ENCODE data around the gene DDT. TPM values are rescaled to one million over a fixed set of nuclear protein-coding genes. Genes with fewer than 3 reads are reported as not detected.
"Not testable (repeated sequence)": the region's sequence is repeated elsewhere in the genome, so short reads cannot be mapped to it uniquely, and the experiment has no call there.

The DDT gene
- total RNA-seq, 3 donors from 2014 or later = 151 to 232 (median 190) TPM

DNA sequence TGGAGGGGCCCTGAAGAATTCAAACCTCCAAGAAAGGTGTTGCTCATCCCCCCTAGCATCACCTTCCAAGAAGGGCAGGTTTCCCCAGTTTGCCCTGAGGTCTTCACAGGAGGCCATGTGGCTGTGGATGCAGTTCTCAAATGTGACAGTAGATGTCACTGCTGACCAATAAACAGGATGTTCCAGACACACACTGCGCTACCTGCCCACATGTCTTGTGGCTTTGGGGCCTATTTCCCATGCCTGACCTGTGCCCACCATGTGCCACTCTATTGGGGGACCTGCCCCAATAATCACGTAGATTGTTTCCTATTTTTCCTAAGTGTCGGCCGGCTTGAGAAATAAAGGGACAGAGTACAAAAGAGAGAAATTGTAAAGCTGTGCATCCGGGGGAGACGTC is 10.2 kb upstream of the DDT start:
- no peaks in the 10 kb centered on the region for H3K36me3 ChIP-seq (ENCODE audit: low read depth)
- H3K9me3 ChIP-seq = no peaks in the 10 kb centered on the region
- no peak for TF ChIP-seq CTCF (IDR thresholded peaks at IDR 0.05)
- intact Hi-C loops (cut with DNase I, micrococcal nuclease) = no loop called here
- DNase-seq (peak in 1 of 3 donors; percentile 79), ATAC-seq (peak; percentile 53)
- no peaks in the 10 kb centered on the region for H3K4me1 ChIP-seq (ENCODE audit: low read depth)
- no peak overlapping the region for H3K4me3 ChIP-seq

DNA sequence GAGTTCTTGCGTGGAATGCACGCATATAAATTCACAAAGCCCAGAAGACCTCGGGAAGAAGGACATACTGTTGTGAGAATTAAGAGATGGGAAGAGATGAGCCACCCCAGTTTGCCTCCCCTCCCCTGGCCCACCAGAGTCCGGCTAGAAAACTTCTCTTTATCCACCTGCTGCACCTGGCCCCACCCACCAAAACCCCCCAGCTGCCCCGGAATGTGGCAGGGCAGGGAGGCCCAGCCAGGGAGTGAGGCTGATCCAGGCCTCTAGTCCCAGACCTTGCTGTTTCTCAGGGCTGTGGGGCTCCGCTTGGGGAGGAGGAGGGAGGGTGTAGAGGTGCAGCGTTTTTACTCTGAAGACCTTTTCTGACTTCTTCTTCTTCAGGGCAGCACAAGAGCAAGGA is 6.3 kb upstream of the DDT start:
- H3K4me3 ChIP-seq; intact Hi-C loops (cut with DNase I, micrococcal nuclease); H3K4me1 ChIP-seq (ENCODE audit: low read depth); ATAC-seq; H3K36me3 ChIP-seq (ENCODE audit: low read depth); DNase-seq; H3K9me3 ChIP-seq: not testable (repeated sequence)

- H3K9me3 ChIP-seq; H3K4me3 ChIP-seq; intact Hi-C loops (cut with DNase I, micrococcal nuclease); H3K36me3 ChIP-seq (ENCODE audit: low read depth); DNase-seq; H3K4me1 ChIP-seq (ENCODE audit: low read depth): not testable (repeated sequence)
- peak; percentile 82 for ATAC-seq
Measured at GRCh38 chr22:23979557-23980240, 5.5 kb upstream of the DDT start, which contains the start of gene GSTT2. GSTT2 (plus strand) TSS chr22:23980134.

GRCh38 chr22:23977304-23977703 is 3.1 kb upstream of the DDT start:
- intact Hi-C loops (cut with DNase I, micrococcal nuclease); H3K36me3 ChIP-seq (ENCODE audit: low read depth); ATAC-seq: not testable (repeated sequence)

DNA sequence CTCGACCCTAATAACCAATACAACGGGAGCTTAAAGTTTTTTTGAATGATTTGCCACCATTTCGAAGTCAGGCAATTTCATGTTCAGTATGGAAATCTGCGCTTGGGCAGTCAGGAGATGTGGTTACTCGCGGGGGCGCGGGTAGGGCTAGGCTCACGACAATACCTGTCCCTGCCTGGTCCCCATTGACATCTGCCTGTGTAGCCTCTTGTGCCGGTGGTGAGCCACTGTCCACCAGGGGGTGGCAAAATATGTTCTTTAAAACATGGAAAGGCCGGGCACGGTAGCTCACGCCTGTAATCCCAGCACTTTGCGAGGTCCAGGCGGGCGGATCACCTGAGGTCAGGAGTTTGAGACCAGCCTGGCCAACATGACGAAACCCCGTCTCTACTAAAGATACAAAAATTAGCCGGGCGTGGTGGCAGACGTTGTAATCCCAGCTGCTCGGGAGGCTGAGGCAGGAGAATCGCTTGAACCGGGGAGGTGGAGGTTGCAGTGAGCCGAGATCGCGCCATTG is 653 bp upstream of the DDT start:
- DNase-seq = peak in 1 of 3 donors; percentile 39
- H3K9me3 ChIP-seq; H3K4me3 ChIP-seq; H3K4me1 ChIP-seq (ENCODE audit: low read depth); H3K36me3 ChIP-seq (ENCODE audit: low read depth): not testable (repeated sequence)
- intact Hi-C loops (cut with DNase I, micrococcal nuclease) = loop anchor here in 1 of 2 donors (5.0 kb wide), 1 partner anchor 48 kb away; no protein-coding TSS in a partner anchor
- peak; percentile 60 for ATAC-seq

More at GRCh38 chr22:23977304-23977703, 3.1 kb upstream of the DDT start:
- DNase-seq; H3K4me3 ChIP-seq; H3K9me3 ChIP-seq; H3K4me1 ChIP-seq (ENCODE audit: low read depth): not testable (repeated sequence)

DNA sequence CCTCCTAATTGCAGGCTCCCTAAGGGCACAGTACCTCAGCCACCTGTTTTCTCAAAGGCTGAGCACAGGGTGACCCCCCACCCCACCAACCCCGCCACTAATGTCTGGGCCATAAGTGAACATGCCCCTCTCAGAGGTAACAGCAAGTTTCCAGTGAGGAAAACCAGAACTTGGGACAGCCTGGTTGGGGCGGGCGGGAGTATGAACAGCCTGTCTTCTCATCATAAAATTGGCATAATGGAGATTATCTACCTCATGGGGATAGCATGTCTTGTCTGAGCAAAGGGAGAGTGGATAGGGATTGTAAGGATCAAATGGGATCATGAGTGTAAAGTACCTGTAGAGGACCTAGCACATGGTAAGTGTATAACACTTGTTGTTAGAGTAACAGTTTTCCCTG is 2.3 kb downstream of the DDT start:
- intact Hi-C loops (cut with DNase I, micrococcal nuclease) = loop anchor here in 1 of 2 donors (5.0 kb wide), 1 partner anchor 45 kb away; no protein-coding TSS in a partner anchor
- H3K9me3 ChIP-seq, ATAC-seq: not testable (repeated sequence)

DNA sequence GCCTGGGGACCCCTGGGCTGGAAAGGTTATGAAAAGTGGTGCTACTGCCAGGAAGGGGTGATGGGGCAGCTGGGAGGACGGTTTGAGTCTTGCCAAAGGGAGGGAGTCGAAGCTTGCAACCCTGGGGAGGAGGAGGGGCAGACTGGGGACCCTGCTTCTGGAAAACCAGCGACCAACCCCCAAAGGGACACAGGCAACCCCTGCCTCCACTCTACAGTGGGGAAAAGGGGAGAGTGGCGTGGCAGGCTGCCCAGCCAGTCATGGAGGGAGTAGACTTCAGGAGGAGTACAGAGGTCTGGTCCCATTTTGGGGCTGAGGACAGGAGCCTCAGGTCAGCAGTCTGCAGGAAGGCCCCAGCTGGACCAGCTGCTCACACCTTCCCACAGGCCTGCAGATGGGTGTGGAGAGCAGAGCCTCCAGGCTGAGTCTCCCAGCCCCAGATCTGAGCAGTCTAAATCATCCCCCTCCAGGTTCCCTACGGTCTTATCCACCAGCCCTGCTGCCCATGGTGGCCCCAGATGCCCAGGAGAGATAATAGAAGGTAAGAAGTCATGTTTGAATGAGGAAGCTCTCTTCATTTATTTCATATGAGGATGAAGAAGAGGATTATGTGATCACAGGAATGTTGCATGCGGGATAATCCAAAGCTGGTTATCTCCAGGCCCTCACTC is 3.3 kb downstream of the DDT start:
- DNase-seq (no peak), ATAC-seq (no peak)
- no peak overlapping the region for H3K4me3 ChIP-seq
- H3K36me3 ChIP-seq (ENCODE audit: low read depth) = peaks cover 3% of the 10 kb centered on the region
- no peaks in the 10 kb centered on the region for H3K4me1 ChIP-seq (ENCODE audit: low read depth)
- TF ChIP-seq CTCF (IDR thresholded peaks at IDR 0.05) = no peak
- no peaks in the 10 kb centered on the region for H3K9me3 ChIP-seq
- intact Hi-C loops (cut with DNase I, micrococcal nuclease) = loop anchor here in 1 of 2 donors (5.0 kb wide), 1 partner anchor 44 kb away; no protein-coding TSS in a partner anchor

More for the DNA sequence above, 2.3 kb downstream of the DDT start:
- H3K4me3 ChIP-seq; DNase-seq; H3K36me3 ChIP-seq (ENCODE audit: low read depth); H3K4me1 ChIP-seq (ENCODE audit: low read depth): not testable (repeated sequence)

- intact Hi-C loops (cut with DNase I, micrococcal nuclease) = loop anchor here in 1 of 2 donors (5.0 kb wide), 1 partner anchor 43 kb away; no protein-coding TSS in a partner anchor
- TF ChIP-seq CTCF (IDR thresholded peaks at IDR 0.05) = no peak
- no peaks in the 10 kb centered on the region for H3K9me3 ChIP-seq
- no peaks in the 10 kb centered on the region for H3K4me1 ChIP-seq (ENCODE audit: low read depth)
- peaks cover 3% of the 10 kb centered on the region for H3K36me3 ChIP-seq (ENCODE audit: low read depth)
- no peak for DNase-seq
- ATAC-seq = no peak
- no peak overlapping the region for H3K4me3 ChIP-seq
Measured at GRCh38 chr22:23970201-23970641, 4.0 kb downstream of the DDT start.

Data from mucosa of descending colon (tissue), 3 donors.